Activated CD8-positive, alpha-beta memory T cell treated with anti-CD3 and anti-CD28 coated beads for 24 hours (primary cell): ENCODE measurements around the gene AK8.

Source experiments
- DNase-seq: peaks from one replicate; pipeline ENCODE4 v3.0.0-alpha.2; 2020

Gene AK8

GRCh38 chr9:132857616-132858342 is 20.3 kb downstream of the AK8 start:
- DNase-seq: no peak

- no peak for DNase-seq
Observed at GRCh38 chr9:132857031-132857430, 21.1 kb downstream of the AK8 start.

- no peak for DNase-seq
Observed at GRCh38 chr9:132855904-132856303, 22.2 kb downstream of the AK8 start.

GRCh38 chr9:132854832-132855231 is 23.3 kb downstream of the AK8 start:
- DNase-seq: no peak

- no peak for DNase-seq
Observed at GRCh38 chr9:132853482-132853881, 24.6 kb downstream of the AK8 start.

- DNase-seq: no peak
Observed at GRCh38 chr9:132849185-132849706, 28.8 kb downstream of the AK8 start.

- DNase-seq: no peak
Observed at GRCh38 chr9:132846918-132847515, 31.1 kb downstream of the AK8 start.

GRCh38 chr9:132846109-132846917 is 31.8 kb downstream of the AK8 start:
- no peak for DNase-seq

GRCh38 chr9:132842124-132843044 is 35.7 kb downstream of the AK8 start:
- DNase-seq: no peak

- DNase-seq: no peak
Observed at GRCh38 chr9:132840980-132841379, 37.1 kb downstream of the AK8 start.

GRCh38 chr9:132838291-132838690 is 39.8 kb downstream of the AK8 start:
- DNase-seq: no peak

- no peak for DNase-seq
Observed at GRCh38 chr9:132837501-132838286, 40.4 kb downstream of the AK8 start.

GRCh38 chr9:132834343-132834742 is 43.7 kb downstream of the AK8 start:
- no peak for DNase-seq

GRCh38 chr9:132833550-132834121 is 44.4 kb downstream of the AK8 start:
- DNase-seq: no peak

- no peak for DNase-seq
Observed at GRCh38 chr9:132832171-132832881, 45.8 kb downstream of the AK8 start.

GRCh38 chr9:132828201-132828770 is 49.8 kb downstream of the AK8 start:
- no peak for DNase-seq

- no peak for DNase-seq
Observed at GRCh38 chr9:132827366-132827765, 50.7 kb downstream of the AK8 start.

- DNase-seq: no peak
Observed at GRCh38 chr9:132826621-132827365, 51.3 kb downstream of the AK8 start.

- DNase-seq: no peak
Observed at GRCh38 chr9:132826131-132826530, 52.0 kb downstream of the AK8 start.

GRCh38 chr9:132825430-132825829 is 52.7 kb downstream of the AK8 start:
- DNase-seq: no peak
